ENCODE results near the gene ZSWIM1. TPM values are rescaled to one million over a fixed set of nuclear protein-coding genes. Genes with fewer than 3 reads are reported as not detected.
"Not testable (repeated sequence)": the region's sequence is repeated elsewhere in the genome, so short reads cannot be mapped to it uniquely, and the experiment has no call there.

ZSWIM1 gene
- polyA plus RNA-seq, 3 donors from 2014 or later, result 0.55 to 0.68 TPM; not detected in 1

- Mint-ChIP-seq H3K4me3 (no peak overlapping the region), H3K36me3 (no peaks in the 10 kb centered on the region), H3K9me3 (no peaks in the 10 kb centered on the region), H3K27me3 (ENCODE audit: low read depth in 3 of 3) (peaks cover 0 to 3% (median 0%) of the 10 kb centered on the region in 3 donors), H3K27ac (no peak overlapping the region), H3K4me1 (no peaks in the 10 kb centered on the region)
- no peak for DNase-seq
Measured at GRCh38 chr20:45926731-45927070, 45.7 kb downstream of the ZSWIM1 start.

- Mint-ChIP-seq H3K27me3 (ENCODE audit: low read depth in 3 of 3) (no peaks in the 10 kb centered on the region), H3K36me3 (no peaks in the 10 kb centered on the region), H3K9me3 (no peaks in the 10 kb centered on the region), H3K27ac (peak overlapping the region in 1 of 6 donors; percentile 26), H3K4me3 (no peak overlapping the region), H3K4me1 (no peaks in the 10 kb centered on the region)
- no peak for DNase-seq
Measured at GRCh38 chr20:45927071-45927878, 46.2 kb downstream of the ZSWIM1 start.

- not testable (repeated sequence) for H3K36me3 Mint-ChIP-seq, H3K27ac Mint-ChIP-seq, H3K9me3 Mint-ChIP-seq, H3K4me3 Mint-ChIP-seq, DNase-seq
- H3K4me1 Mint-ChIP-seq, result peaks cover 18 to 20% of the 10 kb centered on the region in 2 donors
- peaks cover 17 to 19% (median 17%) of the 10 kb centered on the region in 3 donors for H3K27me3 Mint-ChIP-seq (ENCODE audit: low read depth in 3 of 3)
Measured at GRCh38 chr20:45931680-45932079, 50.7 kb downstream of the ZSWIM1 start.

GRCh38 chr20:45933266-45934045 is 52.4 kb downstream of the ZSWIM1 start:
- Mint-ChIP-seq H3K27ac (peak overlapping the region; percentile 94 to 98 (median 97)), H3K4me1 (peaks cover 32 to 33% of the 10 kb centered on the region in 2 donors), H3K4me3 (peak overlapping the region; percentile 93 to 97 (median 96)), H3K27me3 (ENCODE audit: low read depth in 3 of 3) (peaks cover 17 to 19% (median 19%) of the 10 kb centered on the region in 3 donors), H3K9me3 (no peaks in the 10 kb centered on the region), H3K36me3 (peaks cover 4 to 9% (median 5%) of the 10 kb centered on the region in 3 donors)
- DNase-seq, result peak; percentile 47 to 52 (median 49)

GRCh38 chr20:45934046-45934585 is 53.1 kb downstream of the ZSWIM1 start:
- H3K4me3 Mint-ChIP-seq, result peak overlapping the region; percentile 93 to 97 (median 96)

More at GRCh38 chr20:45934046-45934585, 53.1 kb downstream of the ZSWIM1 start:
- Mint-ChIP-seq H3K9me3 (no peaks in the 10 kb centered on the region), H3K4me1 (peaks cover 34% of the 10 kb centered on the region in 2 donors), H3K27ac (peak overlapping the region; percentile 94 to 98 (median 97)), H3K27me3 (ENCODE audit: low read depth in 3 of 3) (peaks cover 17 to 19% (median 19%) of the 10 kb centered on the region in 3 donors), H3K36me3 (peaks cover 4 to 12% (median 5%) of the 10 kb centered on the region in 3 donors)
- no peak for DNase-seq

Other genes starting within 250 kb of the ZSWIM1 start
- not detected for gene WFDC9, start 249.9 kb upstream of the ZSWIM1 start, polyA plus RNA-seq
- not detected for gene WFDC11, start 211.0 kb upstream of the ZSWIM1 start, polyA plus RNA-seq
- gene WFDC13, start 179.2 kb upstream of the ZSWIM1 start, polyA plus RNA-seq, result not detected
- not detected for gene WFDC10B, start 176.2 kb upstream of the ZSWIM1 start, polyA plus RNA-seq
- gene SPINT4, start 158.9 kb upstream of the ZSWIM1 start, polyA plus RNA-seq, result not detected
- gene WFDC3, start 89.3 kb upstream of the ZSWIM1 start, polyA plus RNA-seq, result not detected
- gene DNTTIP1, start 89.3 kb upstream of the ZSWIM1 start, polyA plus RNA-seq, result 10 to 100 TPM; 31.2 to 33.2 (median 31.5) TPM
- gene UBE2C, start 68.6 kb upstream of the ZSWIM1 start, polyA plus RNA-seq, result 1 to 10 TPM in 2 of 3 donors, not detected in 1; 1.9 to 2.0 TPM
- gene TNNC2, start 53.9 kb upstream of the ZSWIM1 start, polyA plus RNA-seq, result under 1 TPM in 1 of 3 donors, not detected in 2; 0.77 TPM
- gene SNX21, start 47.4 kb upstream of the ZSWIM1 start, polyA plus RNA-seq, result 1 to 10 TPM; 1.6 to 2.5 (median 2.2) TPM
- gene ACOT8, start 23.8 kb upstream of the ZSWIM1 start, polyA plus RNA-seq, result 10 to 100 TPM; 46.9 to 83.7 (median 50.2) TPM
- gene ZSWIM3, start 23.6 kb upstream of the ZSWIM1 start, polyA plus RNA-seq, result 1 to 10 TPM in 2 of 3 donors, not detected in 1; 1.2 to 3.1 TPM
- not detected for gene SPATA25, start 6.4 kb downstream of the ZSWIM1 start, polyA plus RNA-seq
- 1 to 10 TPM in 2 of 3 donors, not detected in 1; 1.0 to 1.1 TPM for gene NEURL2, start 10.0 kb downstream of the ZSWIM1 start, polyA plus RNA-seq
- 100 to 1,000 TPM in 1 of 3 donors, 10 to 100 TPM in 2; 76.8 to 119 (median 97.6) TPM for gene CTSA, start 10.1 kb downstream of the ZSWIM1 start, polyA plus RNA-seq
- gene PLTP, start 30.9 kb downstream of the ZSWIM1 start, polyA plus RNA-seq, result 10 to 100 TPM in 1 of 3 donors, 1 to 10 TPM in 1, under 1 TPM in 1; 0.77 to 17.5 (median 7.3) TPM
- gene PCIF1, start 53.5 kb downstream of the ZSWIM1 start, polyA plus RNA-seq, result 10 to 100 TPM; 78.4 to 93.4 (median 83.0) TPM
- 10 to 100 TPM in 1 of 3 donors, 1 to 10 TPM in 2; 7.1 to 17.9 (median 9.6) TPM for gene ZNF335, start 91.0 kb downstream of the ZSWIM1 start, polyA plus RNA-seq
- gene MMP9, start 127.7 kb downstream of the ZSWIM1 start, polyA plus RNA-seq, result under 1 TPM in 1 of 3 donors, not detected in 2; 0.09 TPM
- gene SLC12A5, start 148.0 kb downstream of the ZSWIM1 start, polyA plus RNA-seq, result 1 to 10 TPM in 2 of 3 donors, not detected in 1; 1.0 to 1.8 TPM
- gene NCOA5, start 208.7 kb downstream of the ZSWIM1 start, polyA plus RNA-seq, result 10 to 100 TPM; 12.9 to 30.7 (median 14.0) TPM
- gene CD40, start 237.1 kb downstream of the ZSWIM1 start, polyA plus RNA-seq, result 1 to 10 TPM; 4.3 to 8.3 (median 7.0) TPM

Data from immature natural killer cell (primary cell).